Activated T-cell treated with anti-CD3 and anti-CD28 coated beads for 4 hours (primary cell): Measurements from ENCODE around the gene TPO.

Source experiments
- DNase-seq: peaks from one replicate; pipeline ENCODE4 v3.0.0-alpha.2; 2020

TPO gene

DNA sequence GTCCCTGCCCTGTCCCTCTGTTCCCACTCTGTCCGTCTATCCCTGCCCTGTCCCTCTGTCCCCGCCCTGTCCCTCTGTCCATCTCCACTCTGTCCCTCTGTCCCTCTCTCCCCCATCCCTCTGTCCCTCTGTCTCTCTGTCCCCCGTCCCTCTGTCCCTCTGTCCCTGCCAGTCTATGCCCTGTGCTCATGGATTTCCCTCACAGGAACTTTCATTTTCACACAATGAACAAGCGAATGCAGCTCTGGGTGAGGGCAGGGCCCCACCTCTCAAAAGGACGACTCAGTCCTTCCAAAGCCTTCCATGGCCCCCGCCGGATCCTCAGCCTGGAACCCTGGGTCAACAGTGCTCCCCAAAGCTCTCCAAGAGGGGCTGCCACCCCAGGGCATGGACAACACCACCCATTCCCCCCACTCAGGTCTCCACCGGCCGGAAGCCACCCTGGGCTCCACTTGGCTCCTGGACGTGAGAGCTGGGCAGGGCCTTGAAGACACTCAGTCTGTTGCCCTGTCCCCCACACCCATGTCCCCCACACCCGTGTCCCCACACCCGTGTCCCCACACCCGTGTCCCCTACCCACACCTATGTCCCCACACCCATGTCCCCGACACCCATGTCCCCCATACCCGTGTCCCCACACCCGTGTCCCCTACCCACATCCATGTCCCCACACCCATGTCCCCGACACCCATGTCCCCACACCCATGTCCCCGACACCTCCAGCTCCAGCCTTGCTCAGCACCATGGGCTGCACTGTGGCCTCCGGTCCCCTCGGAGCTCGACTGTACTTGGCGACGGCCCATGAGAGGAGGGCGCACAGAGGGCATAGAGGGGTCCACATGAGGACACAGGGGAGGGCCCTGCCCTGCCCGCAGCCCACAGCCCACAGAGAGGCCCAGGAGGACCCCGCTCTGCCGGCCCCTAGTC lies 175.1 kb downstream of the TPO start:
- DNase-seq: no peak

DNA sequence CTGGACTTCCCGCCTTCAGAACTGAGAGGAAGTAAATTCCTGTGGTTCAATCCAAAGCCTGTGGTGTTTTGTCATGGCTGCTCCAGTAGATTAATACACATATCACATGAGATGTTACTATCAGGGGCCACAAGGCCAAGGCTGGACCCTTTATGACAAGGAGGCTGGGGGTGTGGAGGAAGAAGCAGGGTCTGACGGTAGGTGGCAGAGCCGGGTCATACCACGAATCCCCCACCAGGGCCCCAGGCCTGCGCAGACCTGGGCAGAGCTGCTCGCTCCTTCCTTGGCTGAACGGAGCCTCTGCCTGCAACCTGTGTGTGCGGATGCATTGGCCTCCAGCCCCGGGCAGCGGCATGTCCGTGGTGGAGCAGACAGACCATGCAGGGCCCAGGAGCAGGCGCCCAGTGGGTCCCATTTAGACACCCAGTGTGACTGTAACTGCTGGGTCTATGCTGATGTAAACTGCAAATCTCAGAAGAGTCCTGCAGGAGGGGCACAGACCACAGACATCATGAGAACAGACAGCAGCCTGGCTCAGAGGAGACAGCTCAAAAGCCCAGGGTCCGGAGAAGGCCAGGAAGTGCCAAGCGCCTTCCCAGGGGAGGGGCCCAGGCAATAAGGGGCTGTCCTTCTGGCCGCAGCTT lies 175.8 kb downstream of the TPO start:
- DNase-seq: no peak

DNA sequence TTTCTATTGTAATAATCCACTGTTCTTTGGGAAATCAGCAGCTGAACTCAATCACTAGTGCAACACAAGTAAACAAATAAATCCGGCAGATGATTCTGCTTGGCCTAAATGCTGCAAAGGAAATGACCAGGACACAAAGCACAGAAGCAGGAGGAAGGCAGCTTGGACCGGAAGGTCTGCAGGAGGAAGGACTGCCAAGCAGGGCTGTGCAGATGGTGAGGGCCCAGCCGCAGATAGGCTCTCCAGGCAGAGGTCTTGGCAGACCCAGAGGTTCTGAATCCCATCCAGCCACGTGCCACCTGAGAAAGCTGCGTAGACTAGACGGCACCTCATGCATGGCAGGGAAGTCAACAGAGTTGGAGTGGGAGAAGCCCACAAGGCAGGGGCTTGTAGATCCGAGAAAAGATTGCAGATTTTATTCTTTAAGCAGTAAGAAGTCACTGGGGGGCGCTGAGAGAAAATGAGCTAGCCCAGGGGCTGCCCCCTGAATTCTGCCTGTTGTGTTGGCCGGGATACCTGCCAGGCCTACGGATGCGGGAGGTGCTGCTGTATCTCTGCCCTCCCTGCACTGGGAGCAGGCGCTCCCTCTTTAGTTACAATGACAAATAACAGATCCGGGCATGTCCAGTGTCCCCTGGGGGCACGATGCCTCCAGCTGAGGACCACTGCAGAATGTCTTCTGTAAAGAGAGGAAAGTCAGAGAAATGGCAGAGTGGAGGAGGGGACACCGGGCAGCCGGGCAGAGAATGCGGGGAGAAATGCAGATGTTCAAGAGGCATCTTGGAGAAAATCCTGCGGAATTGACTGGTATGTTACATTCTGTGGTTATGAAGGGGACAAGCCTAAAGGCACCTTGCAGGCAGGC lies 177.6 kb downstream of the TPO start:
- no peak for DNase-seq

DNA sequence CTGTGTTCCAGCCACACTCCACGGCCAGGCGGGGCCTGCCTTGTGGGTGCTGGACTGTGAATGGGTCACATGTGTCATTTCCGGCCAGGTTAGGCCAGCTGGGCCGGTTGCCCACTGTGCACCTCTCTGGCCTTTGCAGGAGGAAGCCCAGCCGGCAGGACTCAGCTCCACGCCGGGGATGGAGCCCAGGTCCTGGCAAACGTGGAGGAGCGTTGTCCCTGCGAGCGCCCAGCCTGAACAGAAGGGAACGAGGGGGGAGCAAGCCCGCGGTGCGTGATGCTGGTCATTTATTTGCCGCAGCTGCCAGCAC lies 178.2 kb downstream of the TPO start:
- DNase-seq: no peak
